ENCODE measurements around the gene SPTAN1. TPM values are rescaled to one million over a fixed set of nuclear protein-coding genes. Genes with fewer than 3 reads are reported as not detected.
"Not testable (repeated sequence)": the region's sequence is repeated elsewhere in the genome, so short reads cannot be mapped to it uniquely, and the experiment has no call there.

Gene SPTAN1
- total RNA-seq (2022), result 407 and 408 TPM in 2 replicates
- Bru-seq, nascent RNA, result percentile 85 among the genes with signal in this experiment
- percentile 91 among the genes with signal in this experiment for BruChase-seq, experiment 1, labeled RNA remaining after a 2-hour chase
- BruChase-seq, experiment 2, labeled RNA remaining after a 6-hour chase, result percentile 97 among the genes with signal in this experiment
- long read RNA-seq, full-length matches to known transcripts, result 23 of 127 reads
- long read RNA-seq, partial matches to known transcripts, result 94 of 127 reads
- long read RNA-seq, other reads (novel, unspliced or antisense), result 10 of 127 reads

DNA sequence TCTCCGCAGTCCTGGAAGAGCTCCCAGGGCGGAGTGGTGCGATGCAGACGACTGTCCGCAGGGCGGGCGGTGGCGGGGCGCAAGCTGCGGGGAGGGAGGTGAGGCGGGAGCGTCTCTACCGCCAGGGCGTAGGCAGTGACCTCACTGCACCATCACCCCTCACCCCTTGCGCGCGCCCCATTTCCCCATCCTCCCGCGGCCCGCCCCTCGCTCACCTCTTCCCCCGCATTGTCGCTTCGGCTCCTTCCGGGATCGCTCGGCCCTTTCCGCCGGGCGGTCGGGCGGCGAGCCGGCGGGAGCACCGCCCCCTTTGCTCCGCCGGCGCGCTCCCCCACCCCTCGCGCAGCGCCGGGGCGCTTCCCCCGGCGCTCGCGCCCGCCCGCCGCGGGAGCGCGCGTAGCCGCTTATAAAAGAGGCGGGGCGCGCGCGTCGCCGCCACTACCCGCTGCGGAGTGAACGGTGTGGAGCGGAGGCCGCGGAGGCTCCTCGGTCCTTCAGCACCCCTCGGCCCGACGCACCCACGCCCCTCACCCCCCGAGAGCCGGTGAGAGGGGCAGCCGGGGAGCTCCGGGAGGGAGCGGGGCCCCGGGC, at the start of gene SPTAN1:
SPTAN1 (plus strand) TSS at position 435 of the 591 bp plus-strand sequence. CDS start 14,154 bp downstream, outside the sequence.
- Histone ChIP-seq H3K36me3 (ENCODE audit: control insufficient read depth, insufficient read depth, low read length) (no peaks in the 10 kb centered on the region), H3K4me3 (ENCODE audit: low read depth, low read length) (peak within 1 kb of the TSS; percentile 93), H3K4me1 (peaks cover 37% of the 10 kb centered on the region), H3K9me3 (no peaks in the 10 kb centered on the region), H3K27me3 (replicated peaks; ENCODE audit: control insufficient read depth, insufficient read depth, low read length) (no peaks in the 10 kb centered on the region)
- no peaks in the 10 kb centered on the region for H3K27me3 Mint-ChIP-seq (ENCODE audit: insufficient read depth, unreplicated experiment)
- ChIA-PET CTCF (interaction anchor here (0.5 to 1.2 kb wide), 7 partner anchors 13 to 1272 kb away, joined by 3 to 8 read pairs (median 5); partner anchors contain the start of genes ENDOG, SH3GLB2 and TOR1A), POLR2A (interaction anchor here (0.6 to 1.9 kb wide), 11 partner anchors 11 to 1502 kb away, joined by 3 to 11 read pairs (median 4); partner anchors contain the start of genes ENDOG, GLE1, GOLGA2 and GPR107)
- intact Hi-C loops (cut with micrococcal nuclease; ENCODE audit: unreplicated experiment), result loop anchor here (2.0 kb wide), 1 partner anchor 47 kb away; the partner anchor contains the start of gene GLE1
- BruUV-seq (replicated peaks), result no TSS peak
- peaks cover 5% of the 10 kb centered on the region for H3K36me3 Mint-ChIP-seq (ENCODE audit: insufficient read depth, unreplicated experiment)
- H3K27ac Mint-ChIP-seq (ENCODE audit: unreplicated experiment), result no peak within 1 kb of the TSS
- TF ChIP-seq, protein P1, sequence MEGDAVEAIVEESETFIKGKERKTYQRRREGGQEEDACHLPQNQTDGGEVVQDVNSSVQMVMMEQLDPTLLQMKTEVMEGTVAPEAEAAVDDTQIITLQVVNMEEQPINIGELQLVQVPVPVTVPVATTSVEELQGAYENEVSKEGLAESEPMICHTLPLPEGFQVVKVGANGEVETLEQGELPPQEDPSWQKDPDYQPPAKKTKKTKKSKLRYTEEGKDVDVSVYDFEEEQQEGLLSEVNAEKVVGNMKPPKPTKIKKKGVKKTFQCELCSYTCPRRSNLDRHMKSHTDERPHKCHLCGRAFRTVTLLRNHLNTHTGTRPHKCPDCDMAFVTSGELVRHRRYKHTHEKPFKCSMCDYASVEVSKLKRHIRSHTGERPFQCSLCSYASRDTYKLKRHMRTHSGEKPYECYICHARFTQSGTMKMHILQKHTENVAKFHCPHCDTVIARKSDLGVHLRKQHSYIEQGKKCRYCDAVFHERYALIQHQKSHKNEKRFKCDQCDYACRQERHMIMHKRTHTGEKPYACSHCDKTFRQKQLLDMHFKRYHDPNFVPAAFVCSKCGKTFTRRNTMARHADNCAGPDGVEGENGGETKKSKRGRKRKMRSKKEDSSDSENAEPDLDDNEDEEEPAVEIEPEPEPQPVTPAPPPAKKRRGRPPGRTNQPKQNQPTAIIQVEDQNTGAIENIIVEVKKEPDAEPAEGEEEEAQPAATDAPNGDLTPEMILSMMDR (IDR thresholded peaks at IDR 0.05; ENCODE audit: insufficient read depth in 1 of 2, low read depth in 1 of 2, low read length in 1 of 2, severe bottlenecking in 1 of 2, unreplicated experiment in 1 of 2), result no peak
- DNase-seq, result peak; percentile 88 to 92
- peaks cover 12% of the 10 kb centered on the region for H3K4me1 Mint-ChIP-seq (ENCODE audit: low read depth, unreplicated experiment)
- H3K4me3 Mint-ChIP-seq (ENCODE audit: unreplicated experiment), result no peak within 1 kb of the TSS
- H3K9me3 Mint-ChIP-seq (ENCODE audit: unreplicated experiment), result no peaks in the 10 kb centered on the region

DNA sequence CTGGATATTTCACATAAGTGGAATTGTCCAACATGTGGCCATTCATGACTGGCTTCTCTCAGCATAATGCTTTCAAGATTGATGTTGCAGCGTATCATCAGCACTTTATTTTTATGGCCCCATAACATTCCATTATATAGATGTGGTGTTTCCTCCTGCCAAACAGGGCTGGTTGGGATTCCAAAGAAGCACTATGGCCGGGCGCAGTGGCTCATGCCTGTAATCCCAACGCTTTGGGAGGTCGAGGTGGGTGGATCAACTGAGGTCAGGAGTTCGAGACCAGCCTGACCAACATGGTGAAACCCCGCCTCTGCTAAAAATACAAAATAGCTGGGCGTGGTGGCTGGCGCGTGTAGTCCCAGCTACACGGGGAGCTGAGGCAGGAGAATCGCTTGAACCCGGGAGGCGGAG, 49.0 kb upstream of the SPTAN1 start:
- intact Hi-C loops (cut with micrococcal nuclease; ENCODE audit: unreplicated experiment), result loop anchor here (10.0 kb wide), 1 partner anchor 129 kb away; the partner anchor contains the start of gene URM1
- Mint-ChIP-seq H3K4me3 (ENCODE audit: unreplicated experiment) (peak overlapping the region; percentile 96), H3K27ac (ENCODE audit: unreplicated experiment) (peak overlapping the region; percentile 97), H3K36me3 (ENCODE audit: insufficient read depth, unreplicated experiment) (peaks cover 20% of the 10 kb centered on the region)
- H3K27me3 Mint-ChIP-seq (ENCODE audit: insufficient read depth, unreplicated experiment); H3K9me3 ChIP-seq; DNase-seq; CTCF ChIA-PET; BruUV-seq (replicated peaks); H3K4me3 ChIP-seq (ENCODE audit: low read depth, low read length); H3K4me1 Mint-ChIP-seq (ENCODE audit: low read depth, unreplicated experiment); H3K36me3 ChIP-seq (ENCODE audit: control insufficient read depth, insufficient read depth, low read length); H3K27me3 ChIP-seq (replicated peaks; ENCODE audit: control insufficient read depth, insufficient read depth, low read length); H3K9me3 Mint-ChIP-seq (ENCODE audit: unreplicated experiment); POLR2A ChIA-PET: not testable (repeated sequence)
- H3K4me1 ChIP-seq, result peaks cover 12% of the 10 kb centered on the region

DNA sequence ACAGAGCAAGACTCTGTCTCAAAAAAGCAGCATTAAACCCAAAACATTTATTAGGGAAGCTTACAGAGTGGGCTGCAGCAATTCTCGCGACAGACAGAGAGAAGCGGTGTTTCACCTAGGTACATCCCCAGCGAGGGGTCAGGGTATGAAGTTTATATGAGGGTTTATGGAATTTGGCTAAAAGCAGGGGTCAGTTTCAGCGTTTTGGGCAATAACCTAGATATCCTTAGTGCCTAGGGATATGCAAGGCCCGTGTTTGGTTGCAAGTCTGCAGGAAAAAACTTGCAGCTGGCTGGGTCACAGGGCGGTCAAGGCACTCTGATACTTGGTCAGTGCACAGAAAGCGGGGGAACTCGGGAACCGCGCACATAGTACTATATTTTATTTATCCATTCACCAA, 48.5 kb upstream of the SPTAN1 start:
- TF ChIP-seq, protein P1 (IDR thresholded peaks at IDR 0.05; ENCODE audit: insufficient read depth in 1 of 2, low read depth in 1 of 2, low read length in 1 of 2, severe bottlenecking in 1 of 2, unreplicated experiment in 1 of 2), result no peak
- Histone ChIP-seq H3K27me3 (replicated peaks; ENCODE audit: control insufficient read depth, insufficient read depth, low read length) (no peaks in the 10 kb centered on the region), H3K9me3 (no peaks in the 10 kb centered on the region), H3K4me1 (peaks cover 16% of the 10 kb centered on the region), H3K4me3 (ENCODE audit: low read depth, low read length) (peak overlapping the region; percentile 99), H3K36me3 (ENCODE audit: control insufficient read depth, insufficient read depth, low read length) (no peaks in the 10 kb centered on the region; the same call in 1 of the 2 replicates)
- ChIA-PET CTCF (no interaction called here), POLR2A (no interaction called here)
- H3K27ac Mint-ChIP-seq (ENCODE audit: unreplicated experiment), result peak overlapping the region; percentile 97
- peaks cover 23% of the 10 kb centered on the region for H3K36me3 Mint-ChIP-seq (ENCODE audit: insufficient read depth, unreplicated experiment)
- no peaks in the 10 kb centered on the region for H3K4me1 Mint-ChIP-seq (ENCODE audit: low read depth, unreplicated experiment)
- H3K9me3 Mint-ChIP-seq (ENCODE audit: unreplicated experiment), result no peaks in the 10 kb centered on the region
- DNase-seq, result no peak
- no TSS peak for BruUV-seq (replicated peaks)
- intact Hi-C loops (cut with micrococcal nuclease; ENCODE audit: unreplicated experiment), result loop anchor here (2.0 to 10.0 kb wide), 3 partner anchors 47 to 129 kb away; partner anchors contain the start of genes ODF2, SPTAN1 and URM1
- no peaks in the 10 kb centered on the region for H3K27me3 Mint-ChIP-seq (ENCODE audit: insufficient read depth, unreplicated experiment)
- H3K4me3 Mint-ChIP-seq (ENCODE audit: unreplicated experiment), result peak overlapping the region; percentile 96
